Endodermal cell (in vitro differentiated cells): Measurements from ENCODE around the gene OCRL. TPM values are rescaled to one million over a fixed set of nuclear protein-coding genes. Genes with fewer than 3 reads are reported as not detected.

Experiments used
- DNase-seq: peaks from one replicate; pipeline ENCODE4 v3.0.0-alpha.2; 2017
- H3K27ac ChIP-seq: 2 replicates; pipeline ENCODE4 v1.5.1; 2013; ENCODE audit warnings: mild to moderate bottlenecking, low read depth, low read length, moderate library complexity
- H3K27me3 ChIP-seq: 2 replicates; pipeline ENCODE4 v1.6.1; 2013; ENCODE audit warnings: mild to moderate bottlenecking, low read length, moderate library complexity; ENCODE audit not compliant: insufficient read depth, control insufficient read depth, poor library complexity, severe bottlenecking
- H3K36me3 ChIP-seq: 2 replicates; pipeline ENCODE4 v1.7.0; 2013; ENCODE audit warnings: mild to moderate bottlenecking, low read length, moderate library complexity; ENCODE audit not compliant: control insufficient read depth, insufficient read depth
- H3K4me1 ChIP-seq: one replicate; pipeline ENCODE4 v1.7.0; 2013; ENCODE audit warnings: low read length; ENCODE audit not compliant: control insufficient read depth, insufficient read depth
- H3K4me3 ChIP-seq: 2 replicates; pipeline ENCODE4 v1.5.1; 2013; ENCODE audit warnings: mild to moderate bottlenecking, low read length, moderate library complexity
- H3K9ac ChIP-seq: 2 replicates; pipeline ENCODE4 v1.6.1; 2013; ENCODE audit warnings: mild to moderate bottlenecking, low read length, moderate library complexity; ENCODE audit not compliant: poor library complexity, severe bottlenecking; ENCODE audit errors: extremely low read depth
- H3K9me3 ChIP-seq: 2 replicates; pipeline ENCODE4 v1.6.1; 2013; ENCODE audit warnings: mild to moderate bottlenecking, low read length, moderate library complexity; ENCODE audit not compliant: control insufficient read depth
- H3K27ac Mint-ChIP-seq: 2 replicates; pipeline ENCODE4 v1.8.0; 2020; ENCODE audit warnings: mixed read lengths
- H3K27me3 Mint-ChIP-seq: 2 replicates; pipeline ENCODE4 v1.8.0; 2021; ENCODE audit warnings: mild to moderate bottlenecking, mixed read lengths; ENCODE audit not compliant: insufficient read depth
- H3K36me3 Mint-ChIP-seq: 2 replicates; pipeline ENCODE4 v1.8.0; 2020; ENCODE audit warnings: low read depth, mixed read lengths
- H3K4me1 Mint-ChIP-seq: 2 replicates; pipeline ENCODE4 v1.8.0; 2020; ENCODE audit warnings: mixed read lengths
- H3K4me3 Mint-ChIP-seq: 2 replicates; pipeline ENCODE4 v1.8.0; 2020; ENCODE audit warnings: mild to moderate bottlenecking, moderate library complexity, mixed read lengths
- H3K9me3 Mint-ChIP-seq: 2 replicates; pipeline ENCODE4 v1.8.0; 2020; ENCODE audit warnings: mild to moderate bottlenecking, mixed read lengths
- WGBS, 2 experiments: methylation state at CpG; one replicate each; pipeline versions ENCODE4 v1.1.5 to v1.1.7; 2013; ENCODE audit warnings: missing lambda C conversion rate in 2 of 2, mixed read lengths in 1 of 2; ENCODE audit not compliant: insufficient coverage in 1 of 2, insufficient read length in 1 of 2; 5-methylcytosine and 5-hydroxymethylcytosine counted together
- total RNA-seq, 2 donors: library from RNA; stranded (reverse); fragmentation: NEBNext Ultra II Directional in 1 of 2; extraction: Animal tissue kit (Norgen Biotek cat#: 25700) in 1 of 2; gene quantifications; 2 replicates in 1 of 2; 3 replicates in 1 of 2; pipeline ENCODE4 v1.2.1, GENCODE V29; 2021
- TF ChIP-seq, protein P1 (sequence below): fragments of 200-600 bp; sonication (generic); conservative IDR thresholded peaks from 2 replicates; pipeline ENCODE4 v1.5.0; 2021; ENCODE audit warnings: antibody characterized with exemption, mild to moderate bottlenecking

OCRL gene
- total RNA-seq, 2 donors from 2014 or later: 14.2 to 27.0 TPM

DNA sequence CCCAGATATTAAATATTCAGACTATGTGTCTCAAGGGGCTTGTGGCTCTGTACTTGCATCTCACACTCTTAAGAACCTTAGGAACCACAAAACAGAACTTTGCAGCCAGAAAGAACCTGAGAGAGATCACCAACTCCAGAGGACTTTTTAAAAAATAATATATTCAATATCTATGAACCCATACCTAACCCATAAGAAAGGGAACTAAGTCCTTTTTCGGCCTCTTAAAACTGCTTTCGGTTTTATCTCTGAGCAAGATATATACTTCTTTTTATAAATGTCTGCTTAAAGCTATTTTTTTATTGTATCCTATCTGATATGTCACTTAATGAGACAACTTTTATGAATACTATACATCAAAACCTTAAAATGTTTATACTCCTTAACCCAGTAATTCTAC lies 27.6 kb upstream of the OCRL start:
- Histone ChIP-seq H3K27me3 (no peaks in the 10 kb centered on the region), H3K27ac (no peak overlapping the region), H3K9ac (no peak overlapping the region), H3K9me3 (no peaks in the 10 kb centered on the region), H3K4me1 (no peaks in the 10 kb centered on the region), H3K4me3 (no peak overlapping the region), H3K36me3 (peaks cover 58% of the 10 kb centered on the region)
- Mint-ChIP-seq H3K9me3 (no peaks in the 10 kb centered on the region), H3K36me3 (peaks cover 68% of the 10 kb centered on the region), H3K27ac (no peak overlapping the region), H3K4me1 (no peaks in the 10 kb centered on the region), H3K4me3 (no peak overlapping the region), H3K27me3 (no peaks in the 10 kb centered on the region)
- DNase-seq: no peak
- TF ChIP-seq, protein P1, sequence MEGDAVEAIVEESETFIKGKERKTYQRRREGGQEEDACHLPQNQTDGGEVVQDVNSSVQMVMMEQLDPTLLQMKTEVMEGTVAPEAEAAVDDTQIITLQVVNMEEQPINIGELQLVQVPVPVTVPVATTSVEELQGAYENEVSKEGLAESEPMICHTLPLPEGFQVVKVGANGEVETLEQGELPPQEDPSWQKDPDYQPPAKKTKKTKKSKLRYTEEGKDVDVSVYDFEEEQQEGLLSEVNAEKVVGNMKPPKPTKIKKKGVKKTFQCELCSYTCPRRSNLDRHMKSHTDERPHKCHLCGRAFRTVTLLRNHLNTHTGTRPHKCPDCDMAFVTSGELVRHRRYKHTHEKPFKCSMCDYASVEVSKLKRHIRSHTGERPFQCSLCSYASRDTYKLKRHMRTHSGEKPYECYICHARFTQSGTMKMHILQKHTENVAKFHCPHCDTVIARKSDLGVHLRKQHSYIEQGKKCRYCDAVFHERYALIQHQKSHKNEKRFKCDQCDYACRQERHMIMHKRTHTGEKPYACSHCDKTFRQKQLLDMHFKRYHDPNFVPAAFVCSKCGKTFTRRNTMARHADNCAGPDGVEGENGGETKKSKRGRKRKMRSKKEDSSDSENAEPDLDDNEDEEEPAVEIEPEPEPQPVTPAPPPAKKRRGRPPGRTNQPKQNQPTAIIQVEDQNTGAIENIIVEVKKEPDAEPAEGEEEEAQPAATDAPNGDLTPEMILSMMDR: no peak
- no CpG with 5 or more reads among the region's 2 CpGs for WGBS, 2 experiments

GRCh38 chrX:129516402-129516801 lies 23.7 kb upstream of the OCRL start:
- no peak overlapping the region for H3K9ac ChIP-seq
- no peak overlapping the region for H3K4me3 Mint-ChIP-seq
- no peak for DNase-seq
- TF ChIP-seq, protein P1: no peak
- peaks cover 12% of the 10 kb centered on the region for H3K4me1 Mint-ChIP-seq
- no peak overlapping the region for H3K4me3 ChIP-seq
- WGBS, 2 experiments: 83 to 89% methylated on average over 2 to 3 of the region's 3 CpGs
- peaks cover 27% of the 10 kb centered on the region for H3K36me3 ChIP-seq
- peaks cover 42% of the 10 kb centered on the region for H3K36me3 Mint-ChIP-seq
- H3K4me1 ChIP-seq: no peaks in the 10 kb centered on the region
- no peaks in the 10 kb centered on the region for H3K27me3 Mint-ChIP-seq
- no peaks in the 10 kb centered on the region for H3K9me3 Mint-ChIP-seq
- no peaks in the 10 kb centered on the region for H3K9me3 ChIP-seq
- H3K27ac ChIP-seq: no peak overlapping the region
- H3K27me3 ChIP-seq: no peaks in the 10 kb centered on the region
- no peak overlapping the region for H3K27ac Mint-ChIP-seq

GRCh38 chrX:129520151-129520550 lies 19.9 kb upstream of the OCRL start:
- Histone ChIP-seq H3K4me1 (no peaks in the 10 kb centered on the region), H3K9me3 (no peaks in the 10 kb centered on the region), H3K27me3 (no peaks in the 10 kb centered on the region), H3K36me3 (peaks cover 13% of the 10 kb centered on the region), H3K9ac (no peak overlapping the region), H3K27ac (no peak overlapping the region), H3K4me3 (peak overlapping the region; percentile 62)
- WGBS, 2 experiments: 85% methylated on average over 3 of the region's 3 CpGs; no CpG with 5 or more reads in 1 of the 2 experiments
- Mint-ChIP-seq H3K9me3 (no peaks in the 10 kb centered on the region), H3K36me3 (peaks cover 15% of the 10 kb centered on the region), H3K4me1 (peaks cover 19% of the 10 kb centered on the region), H3K4me3 (peak overlapping the region; percentile 5), H3K27me3 (peaks cover 2% of the 10 kb centered on the region), H3K27ac (no peak overlapping the region)
- DNase-seq: no peak
- TF ChIP-seq, protein P1: no peak
